HepG2 (cell line): Measurements from ENCODE around the gene TRPC6.

ENCODE experiments used
- CTCF ChIP-seq: sonication (generic); formaldehyde crosslinking; IDR thresholded peaks from 2 replicates; pipeline ENCODE4 v1.5.0; 2020; ENCODE audit warnings: mild to moderate bottlenecking, missing genetic modification reagents, moderate library complexity
- ERF ChIP-seq: IDR thresholded peaks from 2 replicates; pipeline ENCODE4 v1.6.1; 2018; ENCODE audit warnings: missing biosample characterization, missing genetic modification reagents
- KDM5B ChIP-seq: sonication (generic); formaldehyde crosslinking; IDR thresholded peaks from 2 replicates; pipeline ENCODE4 v1.4.0; 2020; ENCODE audit warnings: missing genetic modification reagents, mild to moderate bottlenecking, borderline replicate concordance
- MAX ChIP-seq: IDR thresholded peaks from 2 replicates; pipeline ENCODE4 v1.6.1; 2012; ENCODE audit warnings: inconsistent platforms
- NR2C2 ChIP-seq: sonication (generic); formaldehyde crosslinking; IDR thresholded peaks from 2 replicates; pipeline ENCODE4 v1.4.0; 2020; ENCODE audit warnings: missing genetic modification reagents, mild to moderate bottlenecking, moderate library complexity, borderline replicate concordance
- TF ChIP-seq, protein P1 (sequence below): sonication (generic); formaldehyde crosslinking; IDR thresholded peaks from 2 replicates; pipeline ENCODE4 v1.8.1; 2023; ENCODE audit warnings: missing genetic modification reagents, inconsistent platforms, borderline replicate concordance

- TF ChIP-seq MAX (no peak), CTCF (no peak), NR2C2 (CRISPR knock-in tag) (no peak), ERF (no peak), KDM5B (no peak)
- TF ChIP-seq, protein P1, sequence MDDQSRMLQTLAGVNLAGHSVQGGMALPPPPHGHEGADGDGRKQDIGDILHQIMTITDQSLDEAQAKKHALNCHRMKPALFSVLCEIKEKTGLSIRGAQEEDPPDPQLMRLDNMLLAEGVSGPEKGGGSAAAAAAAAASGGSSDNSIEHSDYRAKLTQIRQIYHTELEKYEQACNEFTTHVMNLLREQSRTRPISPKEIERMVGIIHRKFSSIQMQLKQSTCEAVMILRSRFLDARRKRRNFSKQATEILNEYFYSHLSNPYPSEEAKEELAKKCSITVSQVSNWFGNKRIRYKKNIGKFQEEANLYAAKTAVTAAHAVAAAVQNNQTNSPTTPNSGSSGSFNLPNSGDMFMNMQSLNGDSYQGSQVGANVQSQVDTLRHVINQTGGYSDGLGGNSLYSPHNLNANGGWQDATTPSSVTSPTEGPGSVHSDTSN (CRISPR knock-in tag), result no peak
These were observed 112.8 kb downstream of the TRPC6 start for GRCh38 chr11:101470881-101471520.
